ENCODE results near the gene PCSK6.
A peak's percentile ranks its signal among the peaks of the same experiment; 100 is the strongest.
"Not testable (repeated sequence)": the region's sequence is repeated elsewhere in the genome, so short reads cannot be mapped to it uniquely, and the experiment has no call there.

The PCSK6 gene

GRCh38 chr15:101303408-101303807 lies 186.1 kb downstream of the PCSK6 start:
- DNase-seq: no peak
- TF ChIP-seq POLR2A (IDR thresholded peaks at IDR 0.05; ENCODE audit: low read length) (no peak), GATA1 (IDR thresholded peaks at IDR 0.05; ENCODE audit: low read depth, low read length) (no peak)

DNA sequence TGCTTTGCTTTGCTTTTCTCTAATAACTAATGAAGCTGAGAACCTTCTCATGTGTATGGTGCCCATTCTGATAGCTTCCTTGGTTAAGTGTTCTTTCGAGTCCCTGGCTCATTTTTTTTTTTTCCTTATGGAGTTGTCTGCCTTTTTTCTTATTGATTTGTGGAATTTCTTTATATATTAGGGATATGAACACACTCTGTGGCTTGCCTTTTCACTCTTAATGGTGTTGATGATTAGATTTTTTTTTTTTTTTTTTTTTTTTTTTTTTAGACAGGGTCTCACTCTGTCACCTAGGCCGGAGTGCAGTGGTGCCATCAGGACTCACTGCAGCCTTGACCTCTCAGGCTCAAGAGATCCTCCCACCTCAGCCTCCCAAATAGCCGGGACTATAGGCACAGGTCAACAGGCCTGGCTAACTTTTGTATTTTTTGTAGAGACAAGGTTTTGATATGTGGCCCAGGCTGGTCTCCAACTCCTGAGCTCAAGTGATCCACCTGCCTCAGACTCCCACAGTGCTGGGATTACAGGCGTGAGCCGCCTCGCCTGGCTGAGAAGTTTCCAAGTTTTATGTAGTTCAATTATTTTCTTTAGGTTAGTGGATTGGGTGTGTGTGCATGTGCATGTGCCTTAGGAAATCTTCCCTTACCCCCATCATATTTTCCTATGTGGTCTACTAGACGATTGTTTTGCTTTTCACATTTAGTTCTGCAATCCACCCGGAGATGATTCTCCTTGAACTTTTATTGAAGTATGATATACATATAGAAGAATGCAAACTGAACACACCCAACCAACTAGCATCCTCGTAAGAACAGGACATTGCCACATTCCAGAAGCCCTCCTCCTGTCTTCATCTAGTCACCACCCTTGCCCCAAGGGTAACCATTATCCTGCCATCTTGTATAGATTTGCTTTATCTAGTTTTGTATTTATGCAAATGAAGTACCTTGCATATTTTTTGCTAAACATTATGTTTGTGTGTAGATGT lies 192.8 kb downstream of the PCSK6 start:
- DNase-seq: no peak
- no peak for TF ChIP-seq POLR2A (IDR thresholded peaks at IDR 0.05; ENCODE audit: low read length)
- no peak for TF ChIP-seq GATA1 (IDR thresholded peaks at IDR 0.05; ENCODE audit: low read depth, low read length)

DNA sequence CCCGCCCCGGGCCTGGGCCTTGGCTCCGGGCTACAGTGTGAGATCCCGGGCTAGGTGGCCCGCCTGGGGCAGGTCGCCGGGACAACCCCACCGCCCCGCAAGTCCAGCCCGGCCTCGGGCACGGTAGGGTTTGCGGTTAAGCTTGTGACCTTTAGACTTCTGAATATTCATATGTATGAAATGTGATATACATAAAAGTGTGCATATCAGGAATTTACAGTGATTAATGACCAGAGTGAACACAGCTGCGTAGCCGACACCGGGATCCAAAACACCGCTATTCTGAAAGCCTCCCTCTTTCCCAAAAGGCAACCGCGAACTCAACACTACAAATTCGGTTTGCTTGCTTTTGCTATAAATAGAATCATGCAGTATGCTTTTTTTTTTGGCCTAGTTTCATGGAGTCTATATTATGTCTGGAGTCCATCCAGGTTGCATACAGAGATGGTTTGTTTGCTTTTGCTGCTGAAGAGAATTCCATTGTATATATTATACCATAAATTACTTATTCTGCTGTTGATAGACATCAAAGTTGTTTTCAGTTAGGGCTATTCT lies 193.8 kb downstream of the PCSK6 start:
- no peak for TF ChIP-seq GATA1 (IDR thresholded peaks at IDR 0.05; ENCODE audit: low read depth, low read length)
- TF ChIP-seq POLR2A (IDR thresholded peaks at IDR 0.05; ENCODE audit: low read length): peak; percentile 17
- no peak for DNase-seq

- TF ChIP-seq GATA1 (IDR thresholded peaks at IDR 0.05; ENCODE audit: low read depth, low read length) (no peak), POLR2A (IDR thresholded peaks at IDR 0.05; ENCODE audit: low read length) (peak; percentile 91)
- DNase-seq: peak; percentile 98 to 99
Measured at GRCh38 chr15:101294731-101295606, 194.5 kb downstream of the PCSK6 start, which contains the start of gene SNRPA1. Gene SNRPA1 (minus strand): TSS chr15:101295248. CDS start chr15:101295178, 70 bp downstream.

DNA sequence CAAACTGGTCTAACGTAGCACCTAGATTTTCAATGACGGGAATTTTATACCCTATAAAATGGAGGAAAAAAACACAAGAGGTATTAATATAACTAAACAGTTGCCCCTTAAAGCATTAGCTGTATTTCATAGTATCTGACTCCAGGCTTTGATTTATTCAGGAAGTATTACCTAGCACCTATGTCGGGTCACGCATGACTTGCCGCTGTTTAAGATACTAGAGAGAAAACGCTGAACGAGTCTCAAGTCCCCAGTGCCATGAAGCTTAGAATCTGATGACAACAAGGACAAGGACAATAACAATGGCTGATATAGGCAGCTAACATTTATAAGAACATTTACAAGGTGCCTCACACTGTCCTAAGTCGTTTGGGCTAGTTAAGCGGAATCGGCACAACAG lies 196.4 kb downstream of the PCSK6 start:
- no peak for DNase-seq
- no peak for TF ChIP-seq POLR2A (IDR thresholded peaks at IDR 0.05; ENCODE audit: low read length)
- no peak for TF ChIP-seq GATA1 (IDR thresholded peaks at IDR 0.05; ENCODE audit: low read depth, low read length)

GRCh38 chr15:101288905-101289513 lies 200.5 kb downstream of the PCSK6 start:
- peak; percentile 76 to 87 for DNase-seq

GRCh38 chr15:101287342-101287741 lies 202.2 kb downstream of the PCSK6 start:
- DNase-seq: not testable (repeated sequence)

More at GRCh38 chr15:101288905-101289513, 200.5 kb downstream of the PCSK6 start:
- TF ChIP-seq GATA1 (IDR thresholded peaks at IDR 0.05; ENCODE audit: low read depth, low read length) (no peak), POLR2A (IDR thresholded peaks at IDR 0.05; ENCODE audit: low read length) (no peak)

- TF ChIP-seq POLR2A (IDR thresholded peaks at IDR 0.05; ENCODE audit: low read length): no peak
- no peak for TF ChIP-seq GATA1 (IDR thresholded peaks at IDR 0.05; ENCODE audit: low read depth, low read length)
- no peak for DNase-seq
Measured at GRCh38 chr15:101286471-101287114, 202.9 kb downstream of the PCSK6 start.

GRCh38 chr15:101283931-101284330 lies 205.6 kb downstream of the PCSK6 start:
- DNase-seq: no peak
- TF ChIP-seq GATA1 (IDR thresholded peaks at IDR 0.05; ENCODE audit: low read depth, low read length) (no peak), POLR2A (IDR thresholded peaks at IDR 0.05; ENCODE audit: low read length) (no peak)

DNA sequence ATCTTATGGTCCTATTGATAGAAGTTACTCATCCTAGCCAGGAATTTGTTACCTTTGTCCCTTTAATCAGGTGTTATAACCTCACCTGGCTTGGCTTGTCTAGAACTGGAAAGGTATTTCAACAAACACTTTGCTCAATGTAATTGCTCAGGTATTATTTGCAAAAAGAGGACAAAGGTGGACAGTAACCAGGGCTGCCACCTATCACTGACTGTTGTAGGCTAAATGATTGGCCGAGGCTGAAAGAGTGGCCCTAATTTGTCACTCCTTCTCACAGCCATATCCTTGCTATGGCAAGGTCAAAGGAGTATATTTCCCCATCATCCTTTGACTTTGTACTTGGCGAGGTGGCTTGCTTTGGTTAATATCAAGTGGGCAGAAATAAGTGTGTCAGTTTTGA lies 209.5 kb downstream of the PCSK6 start:
- TF ChIP-seq GATA1 (IDR thresholded peaks at IDR 0.05; ENCODE audit: low read depth, low read length) (no peak), POLR2A (IDR thresholded peaks at IDR 0.05; ENCODE audit: low read length) (no peak)
- no peak for DNase-seq

DNA sequence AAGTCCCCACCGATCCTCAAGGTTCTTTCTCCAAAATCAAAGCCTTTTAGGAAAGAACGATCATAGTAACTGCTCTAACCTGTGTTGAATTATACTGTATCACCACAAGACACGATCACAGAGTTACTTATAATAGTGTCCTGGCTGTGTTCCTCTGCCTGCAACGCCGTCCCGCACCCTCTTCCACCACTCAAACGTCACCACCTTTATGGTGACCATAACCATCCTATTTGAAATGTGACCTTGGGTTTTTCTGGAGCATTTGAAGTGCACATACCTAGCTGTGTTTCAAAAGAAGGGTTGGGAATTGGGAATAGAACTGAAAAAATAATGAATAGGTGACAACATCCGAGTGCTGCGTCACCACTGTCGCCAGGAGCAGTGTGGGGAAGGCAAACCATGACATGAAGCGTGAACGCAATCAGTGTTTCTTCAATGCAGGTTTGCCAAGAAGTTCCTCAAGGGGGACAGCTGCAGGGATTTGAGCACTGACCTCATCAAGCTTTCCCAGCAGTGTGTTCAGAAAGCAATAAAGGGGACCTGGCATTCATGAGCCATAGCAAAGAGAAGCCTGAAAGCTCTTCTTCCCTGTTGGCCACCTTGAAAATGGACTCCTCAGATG lies 211.5 kb downstream of the PCSK6 start:
- DNase-seq: no peak
- TF ChIP-seq GATA1 (IDR thresholded peaks at IDR 0.05; ENCODE audit: low read depth, low read length) (no peak), POLR2A (IDR thresholded peaks at IDR 0.05; ENCODE audit: low read length) (no peak)

- TF ChIP-seq POLR2A (IDR thresholded peaks at IDR 0.05; ENCODE audit: low read length) (peak; percentile 72), GATA1 (IDR thresholded peaks at IDR 0.05; ENCODE audit: low read depth, low read length) (no peak)
- peak; percentile 91 to 95 for DNase-seq
Measured at GRCh38 chr15:101277038-101277822, 212.3 kb downstream of the PCSK6 start, which contains the start of gene SELENOS. Gene SELENOS (minus strand): TSS chr15:101277485. CDS start chr15:101277417, 68 bp downstream.

All from erythroblast (primary cell).